NT2/D1 (cell line): ENCODE data around the gene LMNTD2.

Experiments
- DNase-seq: peaks from one replicate; pipeline ENCODE4 v3.0.0-alpha.2; 2011; ENCODE audit warnings: low read depth, low spot score
- H3K27me3 ChIP-seq: 2 replicates; pipeline ENCODE4 v1.6.0; 2011; ENCODE audit warnings: mild to moderate bottlenecking; ENCODE audit not compliant: insufficient read length, insufficient read depth
- H3K36me3 ChIP-seq: 2 replicates; pipeline ENCODE4 v1.6.1; 2011; ENCODE audit warnings: mild to moderate bottlenecking, low read length, mixed read lengths; ENCODE audit not compliant: insufficient read depth, insufficient read length
- H3K4me1 ChIP-seq: 2 replicates; pipeline ENCODE4 v1.5.1; 2011; ENCODE audit not compliant: insufficient read depth, insufficient read length
- H3K4me3 ChIP-seq: 2 replicates; pipeline ENCODE4 v1.5.1; 2011; ENCODE audit warnings: low read depth; ENCODE audit not compliant: insufficient read length
- H3K9ac ChIP-seq: 2 replicates; pipeline ENCODE4 v1.6.0; 2011; ENCODE audit warnings: low read depth; ENCODE audit not compliant: insufficient read length
- H3K9me3 ChIP-seq: 2 replicates; pipeline ENCODE4 v1.5.1; 2011; ENCODE audit warnings: mild to moderate bottlenecking, low read length; ENCODE audit not compliant: insufficient read depth
- SUZ12 ChIP-seq: IDR thresholded peaks from 2 replicates; pipeline ENCODE4 v1.6.1; 2011; ENCODE audit not compliant: insufficient read length, insufficient read depth; ENCODE audit errors: extremely low read depth
- YY1 ChIP-seq: IDR thresholded peaks from 2 replicates; pipeline ENCODE4 v1.6.1; 2011; ENCODE audit not compliant: insufficient read length, insufficient read depth
- ZNF274 ChIP-seq: IDR thresholded peaks from 2 replicates; pipeline ENCODE4 v1.6.1; 2011; ENCODE audit warnings: mild to moderate bottlenecking, low read depth, low read length

LMNTD2 gene

DNA sequence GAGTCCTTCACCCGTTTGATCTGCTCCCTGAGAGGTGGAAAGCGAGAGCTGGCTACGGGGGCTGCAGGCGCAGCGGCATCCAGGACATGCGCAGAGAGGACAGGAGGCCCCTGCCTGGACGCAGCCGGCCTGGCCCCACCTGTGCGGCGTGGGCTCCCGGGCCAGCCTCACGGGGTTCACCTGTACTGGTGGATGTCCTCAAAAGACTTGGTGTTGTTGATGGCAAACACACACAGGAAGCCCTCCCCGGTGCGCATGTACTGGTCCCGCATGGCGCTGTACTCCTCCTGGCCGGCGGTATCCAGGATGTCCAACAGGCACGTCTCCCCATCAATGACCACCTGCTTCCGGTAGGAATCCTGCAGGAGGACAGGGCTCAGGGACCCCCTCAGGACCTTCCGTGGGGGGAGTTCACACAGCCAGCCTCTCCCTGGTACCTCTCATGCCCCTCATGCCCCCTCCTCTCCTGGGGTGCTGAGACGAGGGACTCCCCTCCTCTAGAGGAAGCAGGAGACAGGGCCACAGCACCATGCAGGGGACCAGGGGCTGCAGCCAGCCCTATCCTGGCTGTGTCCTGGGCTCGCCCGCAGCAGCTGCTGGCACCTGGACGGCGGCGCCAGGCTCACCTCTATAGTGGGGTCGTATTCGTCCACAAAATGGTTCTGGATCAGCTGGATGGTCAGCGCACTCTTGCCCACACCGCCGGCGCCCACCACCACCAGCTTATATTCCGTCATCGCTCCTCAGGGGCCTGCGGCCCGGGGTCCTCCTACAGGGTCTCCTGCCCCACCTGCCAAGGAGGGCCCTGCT, 26.7 kb downstream of the LMNTD2 start:
- H3K9me3 ChIP-seq = no peaks in the 10 kb centered on the region
- peaks cover 26% of the 10 kb centered on the region for H3K27me3 ChIP-seq
- no peak for DNase-seq
- H3K9ac ChIP-seq = peak overlapping the region; percentile 94
- peaks cover 49% of the 10 kb centered on the region for H3K36me3 ChIP-seq
- TF ChIP-seq YY1 (no peak), ZNF274 (no peak), SUZ12 (no peak)
- H3K4me1 ChIP-seq = peaks cover 25% of the 10 kb centered on the region
- H3K4me3 ChIP-seq = peak overlapping the region; percentile 80

DNA sequence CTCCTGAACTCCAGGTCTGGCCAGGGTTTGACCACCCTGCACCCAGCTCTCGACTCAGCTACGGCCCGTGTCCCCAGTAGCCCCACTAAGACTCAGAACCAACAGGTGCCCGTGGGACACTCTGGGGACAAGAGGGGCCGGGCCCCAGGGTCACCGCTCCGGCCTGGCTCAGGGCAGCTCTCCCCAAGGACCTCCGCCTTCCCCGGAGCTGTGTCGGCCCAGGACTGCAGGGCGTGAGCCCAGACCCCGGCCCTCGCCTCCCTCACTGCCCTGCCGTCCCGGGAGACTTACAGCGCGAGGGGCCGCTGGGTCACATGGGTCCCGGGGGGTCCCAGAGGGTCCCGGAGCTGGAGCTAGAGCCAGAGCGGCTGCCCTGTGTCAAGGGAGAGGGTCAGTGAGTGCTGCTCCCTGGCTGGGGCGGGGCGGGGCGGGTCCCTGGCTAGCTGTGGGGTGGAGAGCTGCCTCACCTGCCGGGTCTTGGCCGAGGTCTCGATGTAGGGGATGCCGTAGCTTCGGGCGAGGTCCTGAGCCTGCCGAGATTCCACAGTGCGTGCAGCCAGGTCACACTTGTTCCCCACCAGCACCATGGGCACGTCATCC, 27.5 kb downstream of the LMNTD2 start:
- no peaks in the 10 kb centered on the region for H3K9me3 ChIP-seq
- TF ChIP-seq ZNF274 (no peak), SUZ12 (no peak), YY1 (no peak)
- peak overlapping the region; percentile 94 for H3K9ac ChIP-seq
- H3K4me3 ChIP-seq = peak overlapping the region; percentile 8
- H3K4me1 ChIP-seq = peaks cover 24% of the 10 kb centered on the region
- peaks cover 54% of the 10 kb centered on the region for H3K36me3 ChIP-seq
- no peak for DNase-seq
- peaks cover 21% of the 10 kb centered on the region for H3K27me3 ChIP-seq

DNA sequence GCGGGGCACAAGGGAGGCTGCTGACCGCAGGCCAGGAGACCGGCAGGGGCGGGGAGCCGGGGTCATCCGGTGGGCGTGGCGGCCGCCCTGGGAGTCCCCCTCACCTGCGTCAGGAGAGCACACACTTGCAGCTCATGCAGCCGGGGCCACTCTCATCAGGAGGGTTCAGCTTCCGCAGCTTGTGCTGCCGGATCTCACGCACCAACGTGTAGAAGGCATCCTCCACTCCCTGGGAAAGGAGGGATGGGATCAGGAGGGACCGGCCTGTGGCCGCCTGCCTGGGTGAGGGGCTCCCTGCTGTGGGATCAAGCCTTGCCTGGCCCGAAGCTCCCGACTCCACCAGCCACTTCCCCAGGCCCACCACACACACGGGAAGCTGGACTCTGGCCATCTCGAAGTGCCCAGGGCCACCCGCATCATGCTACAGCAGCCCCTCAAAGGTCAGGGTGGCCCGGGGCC, 28.0 kb downstream of the LMNTD2 start:
- Histone ChIP-seq H3K9ac (peak overlapping the region; percentile 42), H3K4me1 (peaks cover 19% of the 10 kb centered on the region), H3K36me3 (peaks cover 54% of the 10 kb centered on the region), H3K27me3 (peaks cover 15% of the 10 kb centered on the region), H3K4me3 (peak overlapping the region; percentile 8), H3K9me3 (no peaks in the 10 kb centered on the region)
- TF ChIP-seq ZNF274 (no peak), SUZ12 (no peak)
- no peak for DNase-seq

DNA sequence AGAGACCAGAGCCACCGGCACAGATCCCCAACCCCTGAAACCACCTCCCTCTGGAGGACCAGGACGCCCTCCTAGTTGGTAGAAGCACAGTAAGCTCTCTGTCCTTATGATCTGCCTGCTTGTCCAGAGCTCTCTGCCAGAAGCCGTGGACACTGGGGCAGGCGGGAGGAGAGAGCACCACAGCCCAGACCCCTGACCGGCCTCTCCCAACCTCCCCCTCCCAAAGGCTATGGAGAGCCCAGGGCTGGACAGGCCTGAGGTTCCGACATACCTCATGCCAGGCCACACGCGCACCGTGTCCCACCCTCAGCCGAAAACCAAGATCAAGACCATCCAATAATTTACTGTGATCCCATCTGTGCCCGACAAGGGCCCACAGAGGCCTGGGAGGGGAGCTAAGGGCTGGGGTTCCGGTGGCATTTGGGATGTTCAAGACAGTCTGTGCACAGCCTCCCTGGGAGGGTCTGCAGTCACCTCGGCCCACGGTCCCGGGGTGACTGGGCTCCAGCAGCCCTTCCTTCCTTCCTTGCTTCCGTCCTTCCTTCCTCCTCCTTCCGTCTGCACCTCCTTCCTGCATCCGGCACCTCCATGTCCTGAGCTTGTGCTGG, 28.5 kb downstream of the LMNTD2 start:
- H3K9ac ChIP-seq = peak overlapping the region; percentile 42
- no peak for DNase-seq
- H3K4me1 ChIP-seq = peaks cover 16% of the 10 kb centered on the region
- TF ChIP-seq ZNF274 = no peak
- TF ChIP-seq SUZ12 = no peak
- TF ChIP-seq YY1 = no peak
- no peak overlapping the region for H3K4me3 ChIP-seq
- H3K9me3 ChIP-seq = no peaks in the 10 kb centered on the region
- peaks cover 54% of the 10 kb centered on the region for H3K36me3 ChIP-seq
- peaks cover 10% of the 10 kb centered on the region for H3K27me3 ChIP-seq

DNA sequence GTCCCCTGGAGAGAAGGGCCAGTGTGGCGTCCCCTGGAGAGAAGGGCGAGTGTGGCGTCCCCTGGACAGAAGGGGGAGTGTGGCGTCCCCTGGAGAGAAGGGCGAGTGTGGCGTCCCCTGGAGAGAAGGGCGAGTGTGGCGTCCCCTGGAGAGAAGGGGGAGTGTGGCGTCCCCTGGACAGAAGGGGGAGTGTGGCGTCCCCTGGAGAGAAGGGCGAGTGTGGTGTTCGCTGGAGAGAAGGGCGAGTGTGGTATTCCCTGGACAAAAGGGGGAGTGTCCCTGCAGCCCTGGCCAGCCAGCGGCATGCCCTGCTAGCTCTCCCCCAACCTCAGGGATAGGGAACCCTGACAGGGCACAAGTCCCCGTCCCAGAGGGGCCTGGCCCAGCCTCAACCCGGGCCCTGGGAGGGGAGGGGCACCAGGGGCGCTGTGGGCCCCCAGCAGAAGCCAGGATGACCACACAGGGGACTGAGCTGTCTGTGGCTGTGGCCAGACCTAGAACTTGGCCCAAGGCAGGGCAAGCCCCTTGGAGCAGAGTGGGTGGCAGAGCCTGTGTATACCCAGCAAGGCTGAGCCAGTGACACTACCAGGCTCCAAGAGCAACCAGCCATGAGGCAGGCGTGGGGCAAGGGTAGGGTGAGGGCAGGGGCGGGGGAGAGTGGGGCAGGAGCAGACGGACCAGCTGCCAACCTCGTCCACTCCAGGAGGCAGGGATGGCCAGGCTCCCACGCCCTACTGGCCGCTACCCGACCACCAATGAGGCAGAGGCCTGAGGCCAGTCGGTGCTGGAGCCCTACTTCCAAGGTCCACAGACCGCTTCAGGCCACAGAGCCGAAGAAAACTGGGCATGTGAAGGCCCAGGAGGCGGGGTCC, 29.3 kb downstream of the LMNTD2 start:
- Histone ChIP-seq H3K9ac (no peak overlapping the region), H3K36me3 (peaks cover 54% of the 10 kb centered on the region), H3K4me3 (no peak overlapping the region), H3K9me3 (no peaks in the 10 kb centered on the region), H3K4me1 (peaks cover 12% of the 10 kb centered on the region), H3K27me3 (peaks cover 3% of the 10 kb centered on the region)
- no peak for DNase-seq
- TF ChIP-seq SUZ12 (no peak), YY1 (no peak), ZNF274 (no peak)

DNA sequence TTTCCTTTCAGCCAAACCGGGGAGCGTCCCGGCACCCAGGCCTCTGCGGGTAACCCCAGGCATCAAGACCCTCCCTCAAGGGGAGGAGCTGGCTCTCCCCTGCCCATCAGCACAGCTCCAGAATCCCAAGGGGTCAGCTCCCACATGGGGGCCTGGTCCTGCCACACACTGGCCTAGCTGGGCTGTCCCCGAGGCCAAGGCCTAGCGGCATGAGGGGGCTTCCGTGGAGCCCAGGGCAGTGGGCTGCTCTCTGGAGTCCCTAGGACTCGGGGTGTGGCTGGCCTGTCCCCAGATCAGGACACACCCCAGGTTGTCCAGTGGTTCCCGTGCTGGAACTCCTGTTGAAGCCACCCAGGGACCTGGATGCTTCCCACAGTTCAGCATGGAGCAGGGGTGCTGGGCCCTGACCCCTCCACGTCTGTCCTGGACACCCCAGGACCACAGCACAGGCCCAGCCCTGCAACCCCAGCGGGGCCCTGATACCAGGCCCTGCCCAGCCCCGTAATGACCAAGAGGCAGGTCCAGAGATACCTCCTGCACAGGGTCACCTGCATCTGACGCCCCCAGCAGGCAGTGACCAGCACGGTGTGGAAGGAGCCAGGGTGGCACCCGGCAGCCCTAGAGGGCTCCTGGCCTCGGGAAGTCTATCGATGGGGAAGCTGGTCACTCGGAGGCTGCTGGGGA, 30.7 kb downstream of the LMNTD2 start:
- H3K36me3 ChIP-seq = peaks cover 54% of the 10 kb centered on the region
- H3K4me1 ChIP-seq = peaks cover 12% of the 10 kb centered on the region
- H3K4me3 ChIP-seq = no peak overlapping the region
- no peaks in the 10 kb centered on the region for H3K27me3 ChIP-seq
- TF ChIP-seq SUZ12 (no peak), YY1 (no peak), ZNF274 (no peak)
- no peaks in the 10 kb centered on the region for H3K9me3 ChIP-seq
- H3K9ac ChIP-seq = no peak overlapping the region
- no peak for DNase-seq
